NCI-H2029 treated with DMSO at 0.1 percent for 48 hours (cell line): ENCODE results near the gene SOX21.

ENCODE experiments used
- DNase-seq: peaks from one replicate; lab custom pipeline; 2025; lab: John Stamatoyannopoulos, UW

The SOX21 gene

GRCh38 chr13:94709001-94709834 lies 3.1 kb downstream of the SOX21 start:
- no peak for DNase-seq

DNA sequence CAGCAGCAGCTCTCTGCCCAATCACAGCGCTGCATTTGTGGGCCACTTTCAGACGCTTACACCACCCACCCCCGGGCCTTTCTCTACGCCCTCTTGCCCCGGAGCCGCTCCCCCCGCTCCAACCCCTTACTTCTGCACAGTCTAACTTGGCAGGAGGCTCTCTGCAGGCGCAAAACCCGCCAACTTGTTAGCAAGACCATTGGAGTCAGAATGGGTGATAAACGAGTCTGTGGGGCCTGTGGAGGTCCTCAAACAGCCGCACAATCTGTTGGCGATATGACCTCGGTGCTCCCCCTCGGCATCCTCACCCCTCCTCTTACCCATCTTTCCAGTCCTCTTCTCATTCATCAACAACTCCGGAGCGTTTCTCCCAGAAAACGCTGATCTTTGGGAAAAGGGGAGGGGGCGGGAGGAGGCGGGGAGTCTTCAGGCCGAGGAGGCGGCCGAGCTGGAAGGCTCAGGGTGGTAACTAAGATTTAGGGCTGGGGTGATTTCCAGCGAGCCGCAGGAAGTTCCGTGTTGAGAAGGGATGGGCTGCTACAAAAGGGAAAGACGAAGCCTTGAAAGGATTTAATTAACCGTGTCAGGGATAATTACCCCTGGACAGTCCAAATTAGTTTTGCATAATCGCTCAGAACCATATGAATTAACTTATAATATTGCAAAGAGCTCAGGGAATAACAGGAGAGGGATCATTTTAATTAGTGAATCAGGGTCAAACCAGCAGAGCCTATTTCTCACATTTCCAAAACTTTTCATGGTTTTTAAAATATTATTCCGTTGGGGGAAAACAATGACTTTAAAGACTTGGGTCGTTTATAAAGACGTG lies 4.1 kb downstream of the SOX21 start:
- DNase-seq, result no peak

DNA sequence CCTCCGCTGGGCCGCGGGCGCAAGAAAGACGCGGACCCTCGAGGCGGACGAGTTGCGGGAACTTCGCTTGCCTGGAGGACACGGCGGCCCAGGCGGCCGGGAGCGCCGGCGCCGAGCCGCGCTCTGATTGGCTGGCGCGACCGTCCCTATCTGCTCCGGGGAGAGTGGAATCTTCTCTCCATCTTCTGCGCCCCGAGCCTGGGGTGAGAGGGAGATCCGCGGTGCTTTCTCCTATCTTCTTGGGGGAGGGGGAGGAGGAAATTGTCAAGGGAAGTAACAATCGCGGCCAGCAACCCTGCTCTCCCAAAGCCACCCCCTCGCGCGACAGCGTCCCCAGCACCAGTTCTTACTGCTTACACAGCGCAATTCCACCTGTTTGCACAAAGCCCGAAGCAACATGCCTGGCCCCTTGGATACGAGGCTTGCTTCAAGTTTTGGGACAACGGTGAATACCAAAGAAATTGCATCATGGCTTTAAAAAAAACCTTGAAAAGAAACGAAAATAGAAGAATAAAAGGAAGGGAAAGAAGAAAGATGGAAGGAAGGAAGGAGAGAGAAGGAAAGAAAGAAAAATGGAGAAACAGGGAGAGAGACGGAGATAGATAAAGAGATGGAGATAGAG lies 4.8 kb downstream of the SOX21 start:
- no peak for DNase-seq

GRCh38 chr13:94706843-94707399 lies 5.4 kb downstream of the SOX21 start:
- DNase-seq, result no peak

DNA sequence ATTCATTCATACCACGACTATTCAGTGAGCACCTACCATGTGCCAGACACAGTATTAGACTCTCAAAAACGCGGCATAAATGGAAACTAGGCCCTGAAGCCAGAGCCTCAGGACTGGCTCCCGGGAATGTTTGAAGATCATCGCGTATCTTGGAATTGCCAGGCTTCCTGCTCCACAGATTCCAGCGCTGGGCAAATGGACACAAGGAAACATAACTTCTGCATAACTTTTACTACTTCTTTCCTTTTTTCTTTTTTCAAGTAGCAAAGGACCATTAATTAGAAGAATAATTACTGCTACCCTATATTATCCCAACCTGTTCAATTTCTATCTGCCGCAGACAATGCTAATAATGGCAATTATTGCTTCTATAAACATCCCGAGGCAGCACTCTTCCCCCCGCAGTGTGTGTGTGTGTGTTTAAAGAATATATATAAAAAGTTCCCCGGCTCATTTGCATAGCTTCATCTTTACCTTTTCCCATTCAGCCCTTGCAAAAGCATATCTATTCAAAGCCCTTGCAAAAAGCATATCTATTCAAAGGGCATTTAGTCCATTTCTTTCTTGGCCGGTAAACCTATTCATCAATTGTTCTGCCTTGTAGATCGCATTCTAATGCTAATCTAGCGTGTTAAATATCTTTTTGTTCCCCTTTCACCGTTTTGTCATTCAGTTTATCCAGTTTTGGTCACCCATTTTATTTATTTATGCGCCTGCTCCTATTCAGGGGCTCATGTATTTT lies 6.1 kb downstream of the SOX21 start:
- DNase-seq, result no peak

DNA sequence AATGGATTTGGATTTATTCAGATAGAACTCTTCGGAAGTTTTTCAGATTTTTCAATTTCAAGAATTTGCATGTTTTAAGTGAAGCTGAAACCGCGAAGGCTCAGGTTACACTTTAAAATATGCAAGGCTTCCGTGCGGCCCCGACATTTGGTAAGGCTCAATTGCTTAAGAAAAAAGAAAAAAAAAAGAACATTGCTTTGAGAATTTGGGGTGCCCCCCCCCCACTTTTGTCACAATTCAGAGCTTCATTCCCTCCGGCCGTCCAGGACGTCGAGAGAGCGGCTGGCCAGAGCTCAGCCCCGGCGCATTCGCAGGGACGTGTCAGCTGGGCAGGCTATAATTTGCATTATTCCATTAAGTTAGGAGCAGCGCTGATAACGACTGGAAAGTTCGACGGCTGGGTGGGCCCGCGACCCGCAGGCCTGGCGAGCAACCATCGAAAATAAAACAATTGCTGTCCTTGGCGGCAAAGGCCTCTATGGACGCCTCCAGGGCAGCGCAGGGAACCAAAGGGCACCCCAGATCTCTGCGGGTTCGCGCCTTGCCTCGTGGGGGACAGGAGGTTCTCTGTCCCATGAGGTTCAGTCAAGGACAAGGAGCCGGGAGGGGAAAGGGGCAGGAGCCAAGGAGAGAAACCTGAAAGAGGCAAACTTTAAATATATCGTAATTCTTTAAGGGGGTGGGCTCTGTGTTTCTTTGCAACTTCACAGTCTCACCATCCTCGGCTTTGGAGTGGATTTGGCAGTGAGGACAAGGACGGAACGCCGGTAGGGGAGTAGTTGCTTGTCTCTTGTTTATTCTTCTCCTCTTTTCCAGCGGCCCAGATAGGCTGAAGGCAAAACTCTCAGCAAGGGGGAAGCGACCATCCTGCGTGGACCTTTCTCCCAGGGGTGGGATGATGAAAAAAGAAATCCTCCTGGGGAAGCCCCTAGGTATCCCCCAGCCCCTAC lies 7.0 kb downstream of the SOX21 start:
- no peak for DNase-seq

DNA sequence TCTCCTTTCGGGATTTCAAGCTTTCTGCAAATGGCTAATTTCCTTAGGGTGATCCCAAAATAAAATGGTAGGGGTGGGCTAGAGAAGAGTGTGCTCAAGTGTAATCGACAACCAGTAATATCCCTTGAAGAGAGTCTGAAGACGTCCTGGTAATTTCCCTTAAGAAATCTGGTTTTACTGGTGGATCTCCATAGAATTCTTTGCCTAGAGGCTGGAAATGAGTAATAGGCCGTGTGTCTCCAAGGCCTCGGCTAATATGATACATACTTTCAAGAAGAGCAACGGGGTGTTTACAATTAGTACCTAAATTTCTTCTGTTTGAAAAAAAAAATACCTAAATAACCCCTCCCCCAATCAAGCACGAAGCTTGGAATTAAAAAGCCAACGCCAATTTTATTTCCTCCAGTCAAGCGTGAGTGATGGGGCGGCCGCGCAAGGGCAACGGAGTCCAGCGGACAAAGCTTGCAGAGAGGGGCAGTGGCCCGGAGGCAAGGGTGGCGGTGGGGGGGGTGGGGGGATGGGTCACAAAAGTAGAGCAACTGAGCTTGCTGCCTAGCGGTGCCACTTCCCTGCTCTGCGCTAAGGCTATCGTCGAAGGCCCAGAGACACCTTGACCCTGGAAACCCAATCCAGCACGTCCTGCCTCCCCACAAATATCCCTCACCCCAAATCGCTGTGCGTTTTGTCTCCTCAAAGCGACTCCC lies 7.8 kb downstream of the SOX21 start:
- DNase-seq, result no peak

- no peak for DNase-seq
These were observed 8.5 kb downstream of the SOX21 start for GRCh38 chr13:94703721-94704314.

DNA sequence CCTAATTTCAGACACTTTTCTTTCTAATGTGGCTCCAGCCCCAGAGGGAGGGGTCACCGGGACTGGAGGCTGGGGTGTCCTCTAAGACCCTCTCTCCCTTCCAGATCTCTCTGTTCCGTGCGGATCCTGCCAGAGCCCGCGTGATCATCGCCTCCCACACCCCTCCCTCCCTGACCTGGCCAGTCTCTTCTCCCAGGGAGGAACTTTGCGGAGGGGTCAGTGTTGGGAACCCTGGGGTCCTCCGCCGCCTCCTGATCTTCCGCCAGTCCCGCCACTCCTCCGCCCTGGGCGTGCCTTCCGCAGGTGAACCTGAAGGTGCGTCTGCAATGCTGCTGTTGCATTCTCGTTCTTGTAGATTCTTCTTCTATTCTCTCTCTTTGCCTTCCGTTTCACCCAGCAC lies 9.1 kb downstream of the SOX21 start:
- no peak for DNase-seq

- DNase-seq, result no peak
These were observed 9.9 kb downstream of the SOX21 start for GRCh38 chr13:94702181-94703041.

DNA sequence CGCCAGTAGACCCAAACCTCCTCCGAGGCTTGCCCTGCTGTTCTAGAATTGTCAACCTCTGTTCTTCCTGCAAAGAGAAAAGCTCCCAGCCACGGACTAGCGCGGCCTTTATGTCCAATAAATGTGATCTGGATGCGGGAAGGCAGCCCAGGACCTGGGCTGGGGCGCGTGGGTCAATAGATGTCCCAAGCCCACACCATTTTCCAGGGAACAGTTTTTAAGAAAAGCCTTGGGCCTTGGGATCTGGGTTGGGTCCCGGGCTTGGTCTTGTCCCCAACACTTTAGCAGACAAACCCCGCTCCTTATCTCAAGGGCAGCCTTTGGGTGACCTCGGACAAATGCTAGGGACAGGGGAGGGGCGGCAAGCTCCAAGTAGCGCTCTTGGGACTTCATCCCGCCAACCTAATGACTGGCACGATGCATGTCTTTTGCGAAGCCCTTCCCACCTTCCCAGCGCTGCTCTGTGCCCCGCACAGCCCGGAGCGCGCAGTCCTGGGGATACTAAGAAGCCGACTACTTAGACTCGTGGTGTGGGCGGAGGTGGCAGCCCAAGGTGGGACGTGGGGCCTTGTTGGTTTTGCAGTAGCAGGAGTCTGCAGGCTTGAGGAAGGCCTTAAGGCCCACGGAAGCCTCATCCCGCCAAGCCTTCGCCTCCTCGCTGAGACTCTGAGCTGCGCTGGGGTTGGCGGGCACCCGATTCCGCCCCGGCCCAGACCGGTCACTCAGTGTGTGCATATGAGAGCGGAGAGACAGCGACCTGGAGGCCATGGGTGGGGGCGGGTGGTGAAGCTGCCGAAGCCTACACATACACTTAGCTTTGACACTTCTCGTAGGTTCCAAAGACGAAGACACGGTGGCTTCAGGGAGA lies 10.8 kb downstream of the SOX21 start:
- no peak for DNase-seq

DNA sequence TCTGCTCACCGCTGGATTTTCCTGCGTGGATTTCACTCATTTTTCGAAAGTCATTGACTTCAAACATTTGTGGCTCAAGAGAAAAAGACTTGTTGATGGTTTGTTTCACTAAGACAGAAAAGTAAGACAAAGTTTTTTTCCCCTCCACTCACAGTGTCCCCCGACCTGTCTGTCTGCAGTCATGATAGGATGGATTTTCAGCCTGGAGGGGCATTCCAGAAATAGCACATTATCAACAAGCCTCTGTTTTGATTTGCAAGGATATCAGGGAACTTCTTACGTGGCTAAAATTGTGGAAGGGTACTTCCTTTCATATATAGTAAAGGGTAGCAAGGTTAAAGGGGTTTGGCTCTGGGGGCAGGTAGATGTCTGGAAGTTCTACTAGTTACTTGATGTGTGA lies 11.8 kb downstream of the SOX21 start:
- no peak for DNase-seq

DNA sequence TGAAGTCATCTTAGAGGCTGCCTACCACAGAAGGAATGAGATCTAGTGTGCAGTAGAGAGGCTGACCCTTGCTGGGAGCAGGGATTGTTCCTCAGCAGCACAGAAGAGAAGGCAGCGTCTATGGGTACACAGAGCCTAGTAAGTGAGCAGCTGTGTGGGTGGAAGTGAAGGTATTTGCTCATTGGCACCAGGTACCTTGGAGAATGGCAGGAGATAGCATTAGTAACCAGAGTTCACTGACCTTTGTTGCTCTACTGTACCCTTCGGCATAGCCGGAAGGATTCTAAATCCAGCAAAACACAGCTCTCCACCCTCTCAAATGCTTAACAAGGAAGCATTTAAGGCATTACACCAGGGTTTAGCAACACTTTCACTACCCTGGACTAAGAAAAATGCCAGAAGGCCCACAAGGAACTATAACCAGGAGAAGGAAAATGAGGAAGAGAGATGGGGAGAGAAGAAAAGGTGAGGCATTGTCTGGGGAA lies 12.3 kb downstream of the SOX21 start:
- DNase-seq, result no peak

- no peak for DNase-seq
These were observed 16.2 kb downstream of the SOX21 start for GRCh38 chr13:94696171-94696570.

GRCh38 chr13:94692030-94692429 lies 20.3 kb downstream of the SOX21 start:
- DNase-seq, result no peak

- DNase-seq, result no peak
These were observed 28.9 kb downstream of the SOX21 start for GRCh38 chr13:94683409-94683808.

DNA sequence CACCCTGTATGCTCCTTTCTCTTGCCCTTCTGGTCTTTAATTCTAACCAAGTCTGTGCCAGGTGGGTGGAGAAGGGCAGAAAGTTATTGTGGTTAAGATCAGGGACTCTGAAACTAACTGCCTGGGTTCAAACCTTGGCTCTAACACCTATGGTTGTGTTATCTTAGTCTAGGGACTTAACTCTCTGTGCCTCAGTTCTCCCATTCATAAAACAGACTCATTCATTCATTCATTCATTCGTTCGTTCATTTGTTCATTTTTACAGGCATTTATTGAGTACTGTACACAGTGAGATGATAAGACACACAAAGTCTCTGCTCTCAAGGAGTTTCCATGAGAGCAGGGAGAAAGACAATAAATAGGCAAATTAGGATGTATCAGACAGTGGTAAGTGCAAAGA lies 30.1 kb downstream of the SOX21 start:
- no peak for DNase-seq
